HFF-Myc (cell line): ENCODE data around the gene SCYL3.
"Not testable (repeated sequence)": the region's sequence is repeated elsewhere in the genome, so short reads cannot be mapped to it uniquely, and the experiment has no call there.

Experiments
- DNase-seq: peaks from one replicate; pipeline ENCODE4 v3.0.0-alpha.2; 2011; ENCODE audit warnings: low read depth; ENCODE audit errors: extremely low read depth
- H3K4me3 ChIP-seq: replicated peaks from 2 replicates; pipeline ENCODE4 v1.5.1; 2011; ENCODE audit warnings: low read depth, mild to moderate bottlenecking, control low read depth, low read length
- CTCF ChIP-seq: IDR thresholded peaks from 2 replicates; pipeline ENCODE4 v1.5.1; 2012; ENCODE audit warnings: mild to moderate bottlenecking, low read depth, low read length, control low read depth; ENCODE audit errors: missing control alignments

Gene SCYL3

DNA sequence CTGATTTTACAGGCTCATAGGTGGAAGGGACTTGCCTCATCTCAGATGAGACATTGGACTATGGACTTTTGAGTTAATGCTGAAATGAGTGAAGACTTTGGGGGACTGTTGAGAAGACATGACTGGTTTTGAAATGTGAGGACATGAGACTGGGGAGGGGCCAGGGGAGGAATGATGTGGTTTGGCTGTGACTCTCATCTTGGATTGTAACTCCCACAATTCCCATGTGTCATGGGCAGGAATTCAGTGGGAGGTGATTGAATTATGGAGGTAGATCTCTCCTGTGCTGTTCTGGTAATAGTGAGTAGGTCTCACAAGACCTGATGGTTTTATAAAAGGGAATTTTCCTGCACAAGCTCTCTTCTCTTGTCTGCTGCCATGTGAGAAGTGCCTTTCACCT, 20.8 kb downstream of the SCYL3 start:
- no peak for TF ChIP-seq CTCF
- DNase-seq = no peak
- no peak overlapping the region for H3K4me3 ChIP-seq

- DNase-seq, H3K4me3 ChIP-seq: not testable (repeated sequence)
Observed at GRCh38 chr1:169871988-169872387, 21.7 kb downstream of the SCYL3 start.

DNA sequence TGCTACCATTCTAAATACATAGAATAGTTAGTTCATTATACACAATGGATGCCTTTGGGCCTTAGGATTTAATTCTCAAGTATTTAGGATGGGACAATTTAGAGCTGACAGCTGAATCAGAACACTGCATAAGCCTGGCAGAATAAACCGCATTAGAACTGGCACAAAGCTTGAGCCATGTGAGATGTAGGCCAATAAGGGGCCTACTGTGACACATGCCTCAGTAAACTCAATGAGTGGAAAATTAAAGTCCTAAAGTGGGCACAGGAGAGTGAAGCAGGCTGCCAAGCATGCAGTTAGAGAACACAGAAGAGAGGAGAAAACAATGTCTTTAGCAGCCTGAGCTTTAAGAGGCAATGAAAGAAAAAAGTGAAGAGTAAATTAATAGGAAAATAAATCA, 24.3 kb downstream of the SCYL3 start:
- no peak for TF ChIP-seq CTCF
- no peak for DNase-seq
- H3K4me3 ChIP-seq = no peak overlapping the region

DNA sequence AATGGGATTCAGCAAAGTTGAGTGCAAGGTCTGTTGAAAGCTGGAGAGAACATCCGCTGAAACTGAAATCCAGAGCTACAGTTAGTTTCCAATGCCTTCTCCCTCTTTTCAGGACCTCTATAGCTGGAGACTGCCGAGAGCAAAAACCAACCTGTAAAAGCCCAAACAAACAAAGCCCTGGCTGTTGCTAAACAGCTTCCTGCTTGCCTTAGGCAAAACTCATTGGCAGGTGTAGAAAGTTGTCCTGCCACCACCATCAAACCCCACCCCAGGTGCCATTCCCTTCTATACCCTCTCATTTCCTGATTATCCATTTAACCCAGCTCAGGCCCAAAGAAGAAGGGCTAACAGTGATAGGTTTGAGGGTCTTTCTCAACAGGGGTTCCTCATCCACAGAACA, 24.7 kb downstream of the SCYL3 start:
- TF ChIP-seq CTCF = no peak
- H3K4me3 ChIP-seq = no peak overlapping the region
- no peak for DNase-seq

- no peak for TF ChIP-seq CTCF
- H3K4me3 ChIP-seq = no peak overlapping the region
- no peak for DNase-seq
Observed at GRCh38 chr1:169867012-169867675, 26.6 kb downstream of the SCYL3 start.

- no peak for TF ChIP-seq CTCF
- no peak for DNase-seq
Observed at GRCh38 chr1:169866577-169866976, 27.1 kb downstream of the SCYL3 start.

GRCh38 chr1:169864531-169864930, 29.2 kb downstream of the SCYL3 start:
- H3K4me3 ChIP-seq = not testable (repeated sequence)

More at GRCh38 chr1:169866577-169866976, 27.1 kb downstream of the SCYL3 start:
- no peak overlapping the region for H3K4me3 ChIP-seq

GRCh38 chr1:169860750-169861149, 32.9 kb downstream of the SCYL3 start:
- TF ChIP-seq CTCF = no peak
- DNase-seq = no peak
- H3K4me3 ChIP-seq = no peak overlapping the region

More at GRCh38 chr1:169864531-169864930, 29.2 kb downstream of the SCYL3 start:
- DNase-seq = not testable (repeated sequence)
